Suppressor macrophage treated with lipopolysaccharide for 4 hours (primary cell): ENCODE results near the gene HNRNPU.
A peak's percentile ranks its signal among the peaks of the same experiment; 100 is the strongest.

Source experiments
- DNase-seq: peaks from one replicate; pipeline ENCODE4 v3.0.0-alpha.2; 2020

HNRNPU gene

GRCh38 chr1:244862354-244862698 is 2.0 kb downstream of the HNRNPU start:
- DNase-seq, result peak; percentile 24

GRCh38 chr1:244861683-244862082 is 2.7 kb downstream of the HNRNPU start:
- peak; percentile 16 for DNase-seq

GRCh38 chr1:244860914-244861610 is 3.3 kb downstream of the HNRNPU start:
- no peak for DNase-seq

GRCh38 chr1:244860078-244860477 is 4.3 kb downstream of the HNRNPU start:
- DNase-seq, result no peak

- peak; percentile 17 for DNase-seq
These were observed 6.0 kb downstream of the HNRNPU start for GRCh38 chr1:244858357-244858756.

GRCh38 chr1:244857761-244858160 is 6.6 kb downstream of the HNRNPU start:
- DNase-seq, result no peak

GRCh38 chr1:244854865-244855578 is 9.3 kb downstream of the HNRNPU start:
- no peak for DNase-seq

- no peak for DNase-seq
These were observed 10.2 kb downstream of the HNRNPU start for GRCh38 chr1:244854166-244854565.

- no peak for DNase-seq
These were observed 11.6 kb downstream of the HNRNPU start for GRCh38 chr1:244852694-244853093.

GRCh38 chr1:244851546-244852231 is 12.7 kb downstream of the HNRNPU start:
- no peak for DNase-seq

- no peak for DNase-seq
These were observed 13.4 kb downstream of the HNRNPU start for GRCh38 chr1:244850896-244851295.

- DNase-seq, result no peak
These were observed 14.1 kb downstream of the HNRNPU start for GRCh38 chr1:244850099-244850852.

- DNase-seq, result no peak
These were observed 15.0 kb downstream of the HNRNPU start for GRCh38 chr1:244849189-244849866.

GRCh38 chr1:244846653-244847052 is 17.7 kb downstream of the HNRNPU start:
- no peak for DNase-seq

- no peak for DNase-seq
These were observed 19.9 kb downstream of the HNRNPU start for GRCh38 chr1:244844155-244845121.

GRCh38 chr1:244843148-244843978 is 21.0 kb downstream of the HNRNPU start:
- DNase-seq, result no peak

- no peak for DNase-seq
These were observed 22.9 kb downstream of the HNRNPU start for GRCh38 chr1:244841273-244841927.

GRCh38 chr1:244840219-244840794 is 24.0 kb downstream of the HNRNPU start:
- no peak for DNase-seq

GRCh38 chr1:244839656-244840055 is 24.7 kb downstream of the HNRNPU start:
- no peak for DNase-seq
